NCI-H1930 (cell line): ENCODE measurements around the gene GALNT14.
A peak's percentile ranks its signal among the peaks of the same experiment; 100 is the strongest.

Experiments
- DNase-seq, 2 experiments: peaks; one replicate each; lab custom pipeline; 2025; lab: John Stamatoyannopoulos, UW

The GALNT14 gene

GRCh38 chr2:30888852-30889409 is 249.3 kb downstream of the GALNT14 start:
- no peak for DNase-seq

- no peak for DNase-seq
Observed at GRCh38 chr2:30886080-30886479, 252.2 kb downstream of the GALNT14 start.

DNA sequence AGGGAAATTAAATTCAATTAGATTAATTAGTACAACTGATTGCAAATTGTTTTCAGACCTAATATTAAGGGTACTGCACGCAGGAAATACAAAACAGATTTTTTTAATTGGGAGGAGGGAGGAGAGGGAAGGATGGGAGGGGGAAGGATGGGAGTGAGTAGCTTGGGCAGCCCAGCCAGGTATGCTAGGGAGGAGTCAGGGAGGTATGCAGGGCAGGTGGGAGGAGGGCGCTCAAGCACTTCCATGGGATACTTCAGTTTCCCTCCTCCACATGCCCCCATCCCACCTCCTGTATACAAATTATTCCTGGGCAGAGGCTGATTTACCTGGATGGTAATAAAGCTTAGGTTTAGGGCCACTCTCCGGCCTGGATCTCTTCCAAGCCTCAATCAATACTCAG is 254.4 kb downstream of the GALNT14 start:
- no peak for DNase-seq

- DNase-seq, result no peak
Observed at GRCh38 chr2:30883184-30883583, 255.1 kb downstream of the GALNT14 start.

DNA sequence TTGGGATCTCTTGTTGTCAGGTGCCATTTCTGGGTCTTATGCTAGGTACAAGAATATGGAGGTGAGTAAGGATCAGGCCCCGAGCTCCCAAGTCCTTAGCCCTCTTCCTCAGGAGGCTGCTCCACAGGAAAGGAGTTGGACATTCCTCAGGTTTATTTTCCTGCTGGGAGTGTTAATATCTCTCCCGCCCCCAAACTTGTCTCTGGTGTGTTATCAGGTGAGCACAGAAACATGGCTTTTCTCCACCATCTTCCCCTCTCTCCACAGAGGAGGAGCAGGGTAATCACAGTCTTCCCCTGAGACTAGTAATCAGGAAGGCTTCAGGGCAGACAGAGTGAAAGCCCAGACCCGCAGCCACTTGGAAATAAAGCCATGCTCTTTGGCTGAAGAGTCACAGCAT is 257.7 kb downstream of the GALNT14 start:
- no peak for DNase-seq

DNA sequence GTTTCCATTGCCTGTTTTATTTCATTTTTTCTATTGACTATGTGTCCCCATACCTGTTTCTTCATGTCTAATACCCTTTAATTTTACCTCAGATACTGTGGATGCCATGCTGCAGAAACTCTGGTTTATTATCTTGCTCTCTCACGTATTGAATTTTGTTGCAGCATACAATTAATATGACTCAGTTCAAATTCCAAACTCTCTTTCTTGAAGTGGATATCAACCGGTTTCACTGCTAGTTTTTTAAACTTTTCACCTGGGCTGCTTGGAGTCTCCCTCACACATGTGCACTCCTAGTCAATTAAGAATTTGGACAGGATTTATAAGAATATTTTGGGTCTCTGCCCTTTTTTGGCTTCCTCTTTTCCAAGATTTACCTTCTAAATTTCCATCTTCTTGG is 260.4 kb downstream of the GALNT14 start:
- no peak for DNase-seq

DNA sequence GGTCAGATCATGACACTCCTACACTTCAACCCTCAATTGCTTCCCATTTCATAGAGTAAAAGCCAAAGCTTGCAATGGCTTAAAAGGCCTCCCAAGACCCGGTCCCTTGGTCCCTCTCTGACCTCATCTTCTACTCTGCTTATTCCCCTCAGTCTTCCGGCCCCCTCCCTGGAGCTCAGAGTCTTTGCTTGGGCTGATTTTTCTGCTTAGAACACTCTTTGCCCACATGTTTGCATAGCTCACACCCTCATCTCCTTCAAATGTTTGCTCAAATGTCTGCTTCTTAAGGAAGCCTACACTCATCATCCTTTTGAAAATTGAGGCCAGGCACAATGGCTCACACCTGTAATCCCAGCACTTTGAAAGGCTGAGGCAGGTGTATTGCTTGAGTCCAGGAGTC is 265.4 kb downstream of the GALNT14 start:
- no peak for DNase-seq

DNA sequence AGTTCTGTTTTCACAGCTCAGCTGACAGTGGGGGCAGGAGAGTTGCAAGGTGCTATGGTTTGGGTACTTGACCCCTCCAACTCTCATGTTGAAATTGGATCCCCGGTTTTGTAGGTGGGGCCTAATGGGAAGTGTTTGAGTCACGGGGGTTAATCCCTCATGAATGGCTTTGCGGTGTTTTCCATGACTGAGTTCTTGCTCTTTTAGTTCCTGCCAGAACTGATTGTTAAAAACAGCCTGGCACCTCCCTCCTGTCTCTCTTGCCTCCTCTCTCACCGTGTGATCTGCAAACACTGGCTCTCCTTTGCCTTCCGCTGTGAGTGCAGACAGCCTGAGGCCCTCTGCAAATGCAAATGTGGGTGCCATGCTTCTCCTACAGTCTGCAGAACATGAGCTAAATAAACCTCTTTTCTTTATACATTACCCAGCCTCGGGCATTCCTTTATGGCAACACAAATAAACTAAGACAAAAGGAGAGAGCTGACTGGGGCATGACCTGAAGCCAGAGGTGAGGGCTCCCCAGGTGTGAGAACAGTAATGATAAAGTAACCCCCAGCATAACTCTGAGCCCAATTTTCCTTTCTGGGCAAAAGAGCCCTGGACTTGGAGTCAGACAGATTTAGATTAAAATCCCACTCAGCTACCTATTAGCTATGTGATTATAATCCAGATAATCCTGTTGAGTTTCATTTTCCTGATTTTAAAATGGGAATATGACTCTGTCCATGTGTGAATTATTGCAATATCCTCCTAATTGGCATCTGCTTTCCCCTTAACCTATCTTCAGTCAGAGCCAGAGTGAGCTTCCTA is 266.1 kb downstream of the GALNT14 start:
- DNase-seq, result no peak

DNA sequence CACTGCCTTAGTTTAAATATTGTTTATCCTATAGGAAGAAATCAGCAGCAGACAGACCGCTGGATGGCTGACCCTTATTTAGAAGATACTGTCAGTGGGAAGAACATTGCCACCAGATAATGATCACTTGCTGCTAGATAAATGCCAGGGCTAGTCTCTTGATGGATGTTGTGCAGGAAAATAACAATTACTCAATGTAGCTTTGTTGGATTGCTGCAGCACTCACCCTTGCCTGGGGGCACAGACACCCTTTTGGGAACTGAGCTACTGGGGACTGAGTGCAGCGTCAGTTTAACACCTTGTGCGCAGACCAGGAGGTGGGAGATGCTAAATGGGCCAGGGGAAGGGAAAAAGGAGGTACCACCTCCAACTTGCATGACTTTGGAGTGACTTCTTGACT is 266.8 kb downstream of the GALNT14 start:
- DNase-seq, result no peak

DNA sequence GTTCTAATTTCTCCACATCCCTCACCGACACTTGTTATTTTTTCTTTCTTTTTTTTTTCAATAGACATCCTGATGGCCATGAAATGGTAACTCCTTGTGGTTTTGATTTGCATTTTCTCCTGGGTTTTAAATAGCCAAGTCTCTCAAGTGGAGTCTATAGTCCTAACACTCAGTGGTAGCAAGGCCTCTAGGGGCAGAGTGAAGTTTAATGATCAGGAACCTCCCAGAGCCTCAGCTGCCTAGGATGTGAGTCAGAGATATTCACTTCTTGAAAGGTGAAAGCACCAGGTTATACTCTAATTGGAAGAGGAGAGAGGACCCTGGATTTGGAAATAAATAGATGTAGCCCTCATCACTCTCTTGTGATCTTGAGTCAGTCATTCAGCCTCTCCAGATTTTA is 268.3 kb downstream of the GALNT14 start:
- DNase-seq, result no peak

DNA sequence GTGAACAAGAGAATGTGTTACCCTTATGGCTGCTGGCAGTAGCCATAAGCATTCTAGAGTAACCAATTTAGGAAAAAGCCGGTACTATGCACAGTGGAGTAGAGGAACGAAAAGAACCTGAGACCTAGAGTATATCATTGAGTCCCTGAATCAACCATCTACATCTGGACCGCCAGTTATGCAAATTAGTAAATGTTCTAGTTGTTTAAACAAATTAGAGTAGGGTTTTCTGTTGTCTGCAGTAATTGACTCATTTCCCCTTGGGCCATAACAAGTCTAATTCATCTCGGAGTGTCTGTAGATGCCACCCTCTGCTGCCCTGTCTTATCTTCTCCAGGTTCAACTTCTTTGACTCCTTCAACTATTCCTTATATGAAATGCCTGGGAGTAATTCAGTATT is 270.9 kb downstream of the GALNT14 start:
- no peak for DNase-seq

GRCh38 chr2:30866974-30867373 is 271.3 kb downstream of the GALNT14 start:
- DNase-seq, result no peak

DNA sequence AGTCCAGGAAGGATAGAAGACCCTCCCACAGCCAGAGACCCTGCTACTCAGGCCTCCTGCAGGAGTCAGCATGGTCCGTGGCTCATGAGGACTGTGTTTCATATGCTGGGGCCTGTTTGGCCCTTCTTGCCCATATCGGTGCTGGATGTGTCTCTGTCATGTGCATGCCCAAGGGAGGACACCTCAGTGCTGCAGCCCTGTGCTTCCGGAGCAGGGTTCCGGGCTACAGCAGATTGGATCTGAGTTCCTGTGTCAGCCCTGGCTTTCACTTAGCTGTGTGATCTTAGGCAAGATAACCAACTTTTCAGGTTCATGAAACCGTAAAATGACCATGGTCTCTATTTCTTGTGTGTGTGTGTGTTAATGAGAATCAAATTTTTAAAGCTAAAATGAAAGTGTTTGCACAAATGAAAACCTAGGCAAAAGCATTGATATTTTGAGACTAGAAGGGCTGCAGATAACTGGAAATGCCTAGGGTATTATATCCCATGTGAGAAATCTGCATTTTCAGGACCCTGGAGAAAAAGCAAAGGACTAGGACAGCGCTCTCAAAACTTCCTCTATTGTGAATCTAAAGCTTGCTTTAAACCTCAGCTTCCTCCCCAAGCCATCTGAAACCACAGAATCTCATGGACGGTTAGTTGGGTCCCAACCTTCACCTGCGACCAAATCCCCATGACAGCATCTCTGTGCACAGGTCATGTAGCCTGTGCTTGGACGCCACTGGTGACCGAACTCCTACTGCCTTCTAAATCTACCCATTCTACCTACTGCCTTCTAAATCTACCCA is 272.2 kb downstream of the GALNT14 start:
- DNase-seq, result no peak

- DNase-seq, result no peak
Observed at GRCh38 chr2:30865243-30865642, 273.0 kb downstream of the GALNT14 start.

DNA sequence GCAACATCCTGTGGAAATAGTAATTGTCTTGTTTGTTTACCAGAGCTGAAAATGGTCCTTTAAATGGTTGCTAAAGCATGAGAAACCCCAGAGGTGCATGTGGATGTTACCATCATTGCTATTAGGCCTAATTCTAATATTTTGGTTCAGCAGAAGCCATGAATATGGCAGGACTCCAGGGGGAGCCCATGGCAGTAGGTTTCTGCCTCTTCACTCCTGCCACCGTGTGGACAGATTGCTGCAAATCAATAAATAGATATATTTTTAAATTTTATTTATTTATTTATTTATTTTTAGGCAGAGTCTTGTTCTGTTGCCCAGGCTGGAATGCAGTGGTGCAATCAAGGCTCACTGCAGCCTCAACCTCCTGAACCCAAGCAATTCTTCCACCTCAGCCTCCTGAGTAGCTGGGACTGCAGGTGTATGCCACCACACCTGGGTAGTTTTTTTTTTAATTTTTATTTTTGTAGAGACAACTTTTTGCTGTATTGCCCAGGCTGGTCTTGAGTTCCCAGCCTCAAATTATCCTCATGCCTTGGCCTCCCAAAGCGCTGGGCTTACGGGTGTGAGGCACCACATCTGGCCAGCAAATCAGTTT is 276.1 kb downstream of the GALNT14 start:
- DNase-seq, result peak; percentile 13 to 28

GRCh38 chr2:30860726-30861125 is 277.5 kb downstream of the GALNT14 start:
- DNase-seq, result no peak
